GM08714 (cell line): Measurements from ENCODE around the gene FBXO8.

ENCODE experiments used
- H3K4me3 ChIP-seq: fragments of 200-500 bp; sonication (Bioruptor generic); 2 replicates; pipeline ENCODE4 v1.5.1; 2014; ENCODE audit warnings: mild to moderate bottlenecking, low read length, inconsistent platforms
- ZNF274 ChIP-seq: IDR thresholded peaks from 2 replicates; pipeline ENCODE4 v1.6.1; 2012; ENCODE audit warnings: mild to moderate bottlenecking, low read depth, low read length

FBXO8 gene

GRCh38 chr4:174215057-174215456 lies 68.4 kb downstream of the FBXO8 start:
- H3K4me3 ChIP-seq = peak overlapping the region; percentile 47; the same call in 1 of the 2 replicates
- no peak for TF ChIP-seq ZNF274

DNA sequence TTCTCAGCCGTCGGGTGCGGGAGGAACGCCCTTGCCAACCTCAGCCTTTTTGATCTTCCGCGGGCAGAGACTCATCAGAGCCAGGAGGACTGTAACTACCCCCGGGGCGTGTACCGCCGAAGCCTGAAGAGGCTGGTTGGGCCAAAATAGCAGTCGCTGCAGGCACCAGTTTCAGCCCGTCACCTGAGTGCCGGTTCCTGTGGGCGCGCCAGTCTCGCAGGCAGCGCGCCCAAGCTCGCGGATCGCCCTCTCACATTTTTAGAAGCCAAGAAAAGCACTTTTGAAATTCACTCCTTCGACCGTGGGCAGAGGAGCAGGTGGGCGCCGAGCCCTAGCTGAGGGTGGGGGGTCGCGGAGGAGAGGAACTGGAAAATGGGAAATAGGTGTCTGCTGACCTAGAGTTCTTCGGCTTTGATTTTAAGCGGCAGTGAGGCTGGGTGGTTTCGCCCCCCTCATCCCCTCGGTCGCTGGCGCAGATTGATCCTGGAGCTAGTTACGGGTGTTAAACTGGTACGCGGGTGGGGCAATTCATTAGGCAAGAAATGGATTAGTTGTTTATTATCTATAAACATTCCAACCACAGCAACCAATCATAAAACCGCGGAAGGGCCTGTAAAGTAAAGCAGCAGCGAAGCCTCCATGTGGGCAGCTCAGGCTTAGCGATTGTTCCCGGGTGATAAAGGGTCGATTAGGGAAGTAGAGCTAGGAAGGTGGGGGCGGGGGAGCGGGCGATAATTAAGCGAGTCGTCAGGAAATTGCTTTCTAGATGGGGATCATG lies 69.2 kb downstream of the FBXO8 start:
- peak overlapping the region; percentile 47; the same call in 1 of the 2 replicates for H3K4me3 ChIP-seq

GRCh38 chr4:174213731-174214100 lies 69.8 kb downstream of the FBXO8 start:
- TF ChIP-seq ZNF274 = no peak
- peak overlapping the region; percentile 47; the same call in 1 of the 2 replicates for H3K4me3 ChIP-seq

More for the DNA sequence above, 69.2 kb downstream of the FBXO8 start:
- no peak for TF ChIP-seq ZNF274

DNA sequence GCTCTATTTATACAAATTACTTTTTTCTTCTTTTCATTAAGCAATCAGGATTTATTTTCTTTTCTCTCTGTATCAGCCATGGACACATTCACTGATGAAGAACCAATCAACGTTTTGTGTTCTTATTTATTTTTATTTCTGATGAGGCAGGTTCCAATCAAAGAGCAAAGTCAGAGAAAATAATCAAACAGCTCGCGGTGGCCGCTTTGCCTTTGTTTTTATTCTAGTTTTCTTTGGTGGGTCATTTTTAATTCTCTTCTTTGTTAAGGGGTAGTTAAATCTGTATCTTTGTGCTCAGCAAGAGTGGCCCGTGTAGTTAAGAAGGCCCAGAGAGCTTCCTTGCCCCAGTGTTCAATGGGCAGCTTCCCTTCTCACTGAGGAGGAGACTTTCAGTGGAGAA lies 71.4 kb downstream of the FBXO8 start:
- TF ChIP-seq ZNF274 = no peak
- H3K4me3 ChIP-seq = no peak overlapping the region; the same call in 1 of the 2 replicates

GRCh38 chr4:174211622-174212044 lies 71.8 kb downstream of the FBXO8 start:
- no peak for TF ChIP-seq ZNF274
- no peak overlapping the region; the same call in 1 of the 2 replicates for H3K4me3 ChIP-seq

- no peak for TF ChIP-seq ZNF274
- no peak overlapping the region for H3K4me3 ChIP-seq
These were observed 72.4 kb downstream of the FBXO8 start for GRCh38 chr4:174210952-174211490.

DNA sequence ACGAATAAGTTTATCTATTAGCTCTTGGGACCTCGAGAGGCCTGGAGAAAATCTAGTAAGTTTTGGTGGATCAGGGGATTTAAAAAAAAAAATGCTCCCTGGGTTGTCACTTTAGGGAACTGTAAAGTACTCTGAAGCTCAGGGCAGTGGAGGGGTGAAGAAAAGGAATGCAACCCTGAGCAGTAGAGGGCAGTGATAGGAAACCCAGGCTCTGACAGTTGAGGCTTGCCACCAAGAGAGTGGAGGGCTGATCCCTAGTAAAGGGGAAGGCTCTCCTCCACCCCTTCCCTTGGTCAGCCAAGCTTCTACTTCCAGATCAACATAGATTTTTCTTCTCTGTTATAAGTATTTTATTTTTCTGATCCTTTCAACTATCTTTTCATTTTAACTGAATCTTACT lies 73.1 kb downstream of the FBXO8 start:
- H3K4me3 ChIP-seq = no peak overlapping the region
- TF ChIP-seq ZNF274 = no peak

- no peak overlapping the region for H3K4me3 ChIP-seq
- no peak for TF ChIP-seq ZNF274
These were observed 74.1 kb downstream of the FBXO8 start for GRCh38 chr4:174209341-174209740.

GRCh38 chr4:174207367-174207766 lies 76.1 kb downstream of the FBXO8 start:
- no peak overlapping the region for H3K4me3 ChIP-seq
- no peak for TF ChIP-seq ZNF274

DNA sequence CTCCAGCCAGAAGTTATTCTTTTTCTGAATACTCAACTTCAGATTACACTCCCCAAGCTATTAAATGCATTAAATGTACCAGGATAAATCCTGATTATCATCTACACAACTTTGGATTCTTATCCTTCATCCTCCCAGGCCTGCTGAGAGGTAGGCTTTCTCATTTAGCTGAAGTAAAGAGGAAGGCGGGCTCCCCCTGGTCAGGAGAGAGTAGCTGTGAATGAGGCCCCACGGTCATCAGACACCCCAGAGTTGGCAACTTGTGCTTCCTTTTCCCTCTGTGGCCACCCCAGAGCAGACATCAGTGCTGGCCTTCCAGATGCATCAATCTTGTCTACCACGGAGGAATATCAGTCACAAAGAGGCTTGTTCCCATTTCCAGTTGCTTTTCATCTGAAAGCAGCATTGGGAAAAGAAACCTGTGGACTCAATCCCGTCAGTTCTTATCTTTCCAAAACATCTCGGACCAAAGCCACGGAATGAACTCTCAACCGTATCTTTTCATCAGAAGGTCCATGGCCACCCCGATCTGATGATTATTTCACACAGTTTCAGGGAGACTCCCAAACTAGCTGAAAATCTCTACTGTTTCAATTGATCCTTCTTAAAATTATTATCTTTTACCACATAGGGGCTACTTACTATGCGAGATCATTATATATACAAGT lies 79.2 kb downstream of the FBXO8 start:
- TF ChIP-seq ZNF274 = no peak
- no peak overlapping the region for H3K4me3 ChIP-seq

GRCh38 chr4:174201871-174202270 lies 81.6 kb downstream of the FBXO8 start:
- H3K4me3 ChIP-seq = no peak overlapping the region
- TF ChIP-seq ZNF274 = no peak

DNA sequence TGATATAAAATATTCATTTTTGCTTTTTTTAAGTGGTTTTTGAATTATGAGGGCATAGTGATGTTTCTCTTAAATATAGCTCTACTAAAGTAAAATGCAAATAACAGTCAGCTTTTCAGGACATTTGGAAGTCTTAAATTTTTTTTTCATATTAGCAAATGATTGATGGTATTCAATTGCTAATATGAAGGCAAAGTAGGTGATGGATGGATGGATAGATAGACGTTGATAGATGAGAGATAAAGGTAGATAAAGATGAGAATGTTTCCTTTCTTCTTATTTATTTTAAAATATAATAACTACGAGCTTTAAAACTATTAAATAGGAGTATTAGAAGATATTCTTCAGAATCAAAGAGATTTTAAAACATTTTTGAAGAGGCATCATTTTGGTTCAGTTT lies 83.7 kb downstream of the FBXO8 start:
- TF ChIP-seq ZNF274 = no peak

DNA sequence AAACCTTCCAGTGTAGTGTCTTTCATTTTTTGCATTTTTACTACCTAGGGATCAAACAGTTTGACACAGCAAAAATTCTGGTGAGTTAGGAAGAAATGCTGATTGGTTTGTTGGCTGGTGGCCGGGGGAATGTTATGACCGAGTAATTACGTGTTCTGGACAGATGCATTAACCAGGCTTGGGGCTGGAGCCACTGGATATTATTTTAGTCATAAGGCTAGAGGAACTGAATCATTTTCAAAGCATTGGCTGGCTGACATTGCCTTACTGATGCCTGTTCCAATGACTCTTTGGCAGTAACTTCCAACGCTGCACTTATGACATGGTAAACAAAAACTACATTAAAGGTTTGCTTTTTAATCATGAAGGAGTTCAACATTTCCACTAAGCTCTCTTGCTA lies 84.6 kb downstream of the FBXO8 start:
- no peak for TF ChIP-seq ZNF274
- no peak overlapping the region for H3K4me3 ChIP-seq

More for the DNA sequence above, 83.7 kb downstream of the FBXO8 start:
- no peak overlapping the region for H3K4me3 ChIP-seq

DNA sequence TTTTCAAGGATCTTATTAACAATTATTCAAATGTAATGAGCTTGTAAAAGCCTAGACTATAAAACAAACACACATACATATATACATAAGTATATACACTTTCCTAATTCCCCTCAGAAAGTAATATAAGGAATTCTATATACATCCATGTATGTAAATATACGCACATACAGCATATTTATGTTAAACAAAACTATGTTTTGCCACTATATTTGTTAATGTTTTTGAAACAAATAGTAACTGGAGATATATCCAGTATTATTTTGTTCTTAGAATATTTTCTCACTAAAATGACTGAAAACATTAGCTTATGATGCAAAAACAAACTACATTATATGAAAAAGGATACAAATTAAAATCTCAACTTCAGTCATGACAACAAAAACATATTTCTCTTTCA lies 85.1 kb downstream of the FBXO8 start:
- no peak for TF ChIP-seq ZNF274
- no peak overlapping the region for H3K4me3 ChIP-seq
